Neural crest cell (in vitro differentiated cells): ENCODE results near the gene CPAMD8. TPM values are rescaled to one million over a fixed set of nuclear protein-coding genes. Genes with fewer than 3 reads are reported as not detected.
A peak's percentile ranks its signal among the peaks of the same experiment; 100 is the strongest.

Source experiments
- DNase-seq: peaks from one replicate; pipeline ENCODE4 v3.0.0; 2021; ENCODE audit warnings: low read depth, mixed read lengths, low spot score
- H3K27ac Mint-ChIP-seq: one replicate; pipeline ENCODE4 v1.8.0; 2021; ENCODE audit warnings: mild to moderate bottlenecking, mixed read lengths; ENCODE audit not compliant: unreplicated experiment
- H3K27me3 Mint-ChIP-seq: 2 replicates; pipeline ENCODE4 v1.8.0; 2021; ENCODE audit warnings: low read depth, mild to moderate bottlenecking, mixed read lengths
- H3K36me3 Mint-ChIP-seq: 2 replicates; pipeline ENCODE4 v1.8.0; 2021; ENCODE audit warnings: low read depth, mild to moderate bottlenecking, mixed read lengths
- H3K4me1 Mint-ChIP-seq: 2 replicates; pipeline ENCODE4 v1.8.0; 2021; ENCODE audit warnings: mixed read lengths
- H3K4me3 Mint-ChIP-seq: one replicate; pipeline ENCODE4 v1.8.0; 2021; ENCODE audit warnings: mild to moderate bottlenecking, mixed read lengths
- H3K9me3 Mint-ChIP-seq: 2 replicates; pipeline ENCODE4 v1.8.0; 2021; ENCODE audit warnings: mixed read lengths
- CTCF ChIP-seq: fragments of 200-600 bp; sonication (generic); conservative IDR thresholded peaks from 2 replicates; pipeline ENCODE4 v1.5.0; 2021; ENCODE audit warnings: antibody characterized with exemption, mild to moderate bottlenecking
- total RNA-seq: library from RNA; stranded (reverse); gene quantifications from 2 replicates; pipeline ENCODE4 v1.2.1, GENCODE V29; 2021

Gene CPAMD8
- total RNA-seq, 1 donor from 2014 or later, result 14.5 TPM

GRCh38 chr19:17052439-17052838, 25.8 kb upstream of the CPAMD8 start:
- no peaks in the 10 kb centered on the region for H3K27me3 Mint-ChIP-seq
- peak; percentile 39 for DNase-seq
- peak; percentile 72 for TF ChIP-seq CTCF
- no peaks in the 10 kb centered on the region for H3K9me3 Mint-ChIP-seq
- peaks cover 3% of the 10 kb centered on the region for H3K4me1 Mint-ChIP-seq
- H3K4me3 Mint-ChIP-seq, result no peak overlapping the region
- H3K27ac Mint-ChIP-seq, result no peak overlapping the region
- peaks cover 8% of the 10 kb centered on the region for H3K36me3 Mint-ChIP-seq

GRCh38 chr19:17049711-17050280, 23.2 kb upstream of the CPAMD8 start:
- Mint-ChIP-seq H3K4me3 (no peak overlapping the region), H3K4me1 (peaks cover 3% of the 10 kb centered on the region), H3K27me3 (no peaks in the 10 kb centered on the region), H3K27ac (no peak overlapping the region), H3K36me3 (peaks cover 8% of the 10 kb centered on the region), H3K9me3 (no peaks in the 10 kb centered on the region)
- no peak for DNase-seq
- TF ChIP-seq CTCF, result no peak

GRCh38 chr19:17048885-17049453, 22.4 kb upstream of the CPAMD8 start:
- H3K4me3 Mint-ChIP-seq, result no peak overlapping the region
- H3K9me3 Mint-ChIP-seq, result no peaks in the 10 kb centered on the region
- peaks cover 3% of the 10 kb centered on the region for H3K4me1 Mint-ChIP-seq
- peaks cover 8% of the 10 kb centered on the region for H3K36me3 Mint-ChIP-seq
- no peak for TF ChIP-seq CTCF
- no peak overlapping the region for H3K27ac Mint-ChIP-seq
- H3K27me3 Mint-ChIP-seq, result no peaks in the 10 kb centered on the region
- DNase-seq, result no peak

GRCh38 chr19:17045907-17046502, 19.4 kb upstream of the CPAMD8 start:
- H3K27me3 Mint-ChIP-seq, result no peaks in the 10 kb centered on the region
- H3K9me3 Mint-ChIP-seq, result no peaks in the 10 kb centered on the region
- no peak overlapping the region for H3K27ac Mint-ChIP-seq
- H3K36me3 Mint-ChIP-seq, result no peaks in the 10 kb centered on the region
- H3K4me3 Mint-ChIP-seq, result no peak overlapping the region
- no peak for DNase-seq
- peaks cover 8% of the 10 kb centered on the region for H3K4me1 Mint-ChIP-seq
- TF ChIP-seq CTCF, result no peak

GRCh38 chr19:17043744-17044143, 17.1 kb upstream of the CPAMD8 start:
- no peak for DNase-seq
- no peaks in the 10 kb centered on the region for H3K9me3 Mint-ChIP-seq
- H3K4me3 Mint-ChIP-seq, result no peak overlapping the region
- no peak for TF ChIP-seq CTCF
- no peaks in the 10 kb centered on the region for H3K36me3 Mint-ChIP-seq
- H3K27me3 Mint-ChIP-seq, result peaks cover 3% of the 10 kb centered on the region
- peaks cover 7% of the 10 kb centered on the region for H3K4me1 Mint-ChIP-seq
- no peak overlapping the region for H3K27ac Mint-ChIP-seq
